ENCODE results near the gene ANKRD40CL.

Gene ANKRD40CL

DNA sequence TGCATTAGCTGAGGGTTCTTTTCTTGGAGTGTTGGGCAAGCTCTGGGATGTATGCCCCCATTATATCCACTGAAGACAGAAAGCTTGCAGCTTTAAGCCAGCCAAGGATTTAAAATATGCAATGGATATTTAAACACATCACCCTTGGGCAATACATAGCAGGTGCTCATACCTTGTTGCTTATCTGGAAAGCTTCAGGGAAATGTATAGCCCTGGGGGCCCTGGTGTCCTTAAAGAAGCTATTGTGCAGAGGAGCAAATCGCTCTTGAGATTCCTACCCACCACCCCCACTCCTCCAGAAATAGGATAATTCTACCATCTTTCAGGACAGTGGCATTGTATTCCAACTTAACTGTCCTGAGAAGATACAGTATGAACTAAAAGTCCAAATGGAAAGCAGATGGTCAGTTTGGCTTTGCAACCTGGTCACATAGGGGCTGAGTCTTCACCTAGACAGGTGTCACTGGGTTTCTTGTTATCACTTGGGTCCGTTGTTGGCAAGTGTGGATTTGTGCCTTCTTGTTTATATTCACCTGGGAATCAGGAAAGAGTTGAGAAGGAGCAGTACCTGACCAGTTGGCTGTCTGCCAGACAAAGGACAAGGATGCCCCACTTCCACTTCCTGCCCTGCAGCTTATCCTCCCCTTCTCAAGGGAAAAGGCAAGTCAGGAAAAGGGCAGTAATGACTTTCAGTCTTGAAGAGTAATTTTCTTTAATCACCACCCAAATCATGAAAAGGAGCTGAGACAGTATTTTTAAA, 3.4 kb downstream of the ANKRD40CL start:
- DNase-seq (ENCODE audit: low read depth, low spot score): no peak
- H3K4me3 ChIP-seq (ENCODE audit: low read depth, low read length): no peak overlapping the region
- TF ChIP-seq, protein P1, sequence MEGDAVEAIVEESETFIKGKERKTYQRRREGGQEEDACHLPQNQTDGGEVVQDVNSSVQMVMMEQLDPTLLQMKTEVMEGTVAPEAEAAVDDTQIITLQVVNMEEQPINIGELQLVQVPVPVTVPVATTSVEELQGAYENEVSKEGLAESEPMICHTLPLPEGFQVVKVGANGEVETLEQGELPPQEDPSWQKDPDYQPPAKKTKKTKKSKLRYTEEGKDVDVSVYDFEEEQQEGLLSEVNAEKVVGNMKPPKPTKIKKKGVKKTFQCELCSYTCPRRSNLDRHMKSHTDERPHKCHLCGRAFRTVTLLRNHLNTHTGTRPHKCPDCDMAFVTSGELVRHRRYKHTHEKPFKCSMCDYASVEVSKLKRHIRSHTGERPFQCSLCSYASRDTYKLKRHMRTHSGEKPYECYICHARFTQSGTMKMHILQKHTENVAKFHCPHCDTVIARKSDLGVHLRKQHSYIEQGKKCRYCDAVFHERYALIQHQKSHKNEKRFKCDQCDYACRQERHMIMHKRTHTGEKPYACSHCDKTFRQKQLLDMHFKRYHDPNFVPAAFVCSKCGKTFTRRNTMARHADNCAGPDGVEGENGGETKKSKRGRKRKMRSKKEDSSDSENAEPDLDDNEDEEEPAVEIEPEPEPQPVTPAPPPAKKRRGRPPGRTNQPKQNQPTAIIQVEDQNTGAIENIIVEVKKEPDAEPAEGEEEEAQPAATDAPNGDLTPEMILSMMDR (IDR thresholded peaks at IDR 0.05; ENCODE audit: insufficient read depth, low read length, missing control alignments): no peak
- CTCF ChIA-PET: interaction anchor here (0.7 to 5.0 kb wide), 9 partner anchors 15 to 282 kb away, joined by 3 to 38 read pairs (median 3); no protein-coding TSS in a partner anchor
- POLR2A ChIA-PET: interaction anchor here (0.7 to 1.5 kb wide), 4 partner anchors 9 to 103 kb away, joined by 3 to 4 read pairs (median 3); partner anchors contain the start of genes ANKRD40 and TOB1

DNA sequence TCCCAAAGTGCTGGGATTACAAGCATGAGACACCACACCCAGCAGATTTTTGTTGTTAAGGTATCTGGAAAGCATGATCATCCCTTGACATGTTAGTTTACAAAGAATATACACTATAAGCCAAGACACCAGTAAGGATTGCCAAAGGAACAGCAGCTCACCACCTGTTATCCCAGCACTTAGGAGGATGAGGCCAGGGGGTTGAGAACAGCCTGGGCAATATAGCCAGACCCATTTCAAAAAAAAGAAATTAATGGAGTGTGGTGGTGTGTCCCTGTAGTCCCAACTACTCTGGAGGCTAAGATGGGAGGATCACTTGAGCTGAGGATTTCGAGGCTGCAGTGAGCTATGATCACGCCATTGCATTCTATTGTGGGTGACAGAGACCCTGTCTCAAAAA, 5.1 kb downstream of the ANKRD40CL start:
- ChIA-PET CTCF (interaction anchor here (1.0 to 5.0 kb wide), 6 partner anchors 21 to 280 kb away, joined by 3 to 38 read pairs (median 4); partner anchors contain the start of gene SPATA20), POLR2A (no interaction called here)
- H3K4me3 ChIP-seq (ENCODE audit: low read depth, low read length): no peak overlapping the region
- DNase-seq (ENCODE audit: low read depth, low spot score): no peak
- TF ChIP-seq, protein P1 (IDR thresholded peaks at IDR 0.05; ENCODE audit: insufficient read depth, low read length, missing control alignments): no peak

DNA sequence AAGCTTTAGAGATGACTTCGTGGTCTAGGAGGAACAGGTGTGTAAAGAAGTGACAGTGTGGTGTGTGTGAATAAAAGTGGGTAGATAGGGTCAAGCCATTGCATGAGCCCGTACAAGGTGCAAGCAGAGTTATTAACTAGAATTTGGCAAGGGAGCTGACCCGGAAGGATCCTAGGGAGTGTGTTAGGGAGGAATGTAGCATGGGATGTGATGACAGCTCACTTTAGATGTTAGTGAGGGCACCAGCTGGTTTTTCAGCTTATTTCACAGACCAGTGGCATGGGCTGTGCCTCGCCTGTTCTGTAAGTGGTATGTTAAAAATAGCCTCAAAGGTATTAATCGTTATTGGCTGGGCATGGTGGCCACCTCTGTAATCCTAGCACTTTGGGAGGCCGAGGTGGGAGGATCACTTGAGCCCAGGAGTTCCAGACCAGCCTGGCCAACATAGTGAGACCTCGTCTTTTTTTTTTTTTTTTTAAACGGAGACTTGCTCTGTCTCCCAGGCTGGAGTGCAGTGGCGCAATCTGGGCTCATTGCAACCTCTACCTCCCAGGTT, 8.3 kb downstream of the ANKRD40CL start:
- ChIA-PET POLR2A (no interaction called here), CTCF (interaction anchor here (1.1 to 1.3 kb wide), 2 partner anchors 24 to 209 kb away, joined by 3 to 6 read pairs; no protein-coding TSS in a partner anchor)
- H3K4me3 ChIP-seq (ENCODE audit: low read depth, low read length): no peak overlapping the region
- no peak for DNase-seq (ENCODE audit: low read depth, low spot score)
- TF ChIP-seq, protein P1 (IDR thresholded peaks at IDR 0.05; ENCODE audit: insufficient read depth, low read length, missing control alignments): no peak

DNA sequence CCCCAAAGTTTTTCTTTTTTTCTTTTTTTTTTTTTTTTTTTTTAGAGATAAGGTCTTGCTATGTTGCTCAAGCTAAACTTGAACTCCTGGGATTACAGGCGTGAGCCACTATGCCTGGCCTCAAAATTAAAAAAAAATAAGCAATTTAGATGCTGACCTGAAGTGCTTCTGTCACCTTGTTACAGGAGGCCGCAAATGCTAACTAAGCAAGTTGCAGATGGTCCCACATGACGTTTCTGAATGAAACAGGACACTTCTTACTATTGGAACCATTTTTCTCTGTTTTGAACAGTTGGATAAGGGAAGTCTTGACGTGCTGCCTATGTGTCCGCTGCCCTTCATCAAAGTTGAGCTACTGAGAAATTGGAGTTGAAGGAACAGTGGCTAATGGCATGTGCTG, 8.8 kb downstream of the ANKRD40CL start:
- DNase-seq (ENCODE audit: low read depth, low spot score): no peak
- POLR2A ChIA-PET: no interaction called here
- TF ChIP-seq, protein P1 (IDR thresholded peaks at IDR 0.05; ENCODE audit: insufficient read depth, low read length, missing control alignments): no peak
- no peak overlapping the region for H3K4me3 ChIP-seq (ENCODE audit: low read depth, low read length)
- CTCF ChIA-PET: interaction anchor here (1.1 to 1.3 kb wide), 2 partner anchors 24 to 208 kb away, joined by 3 to 6 read pairs; no protein-coding TSS in a partner anchor

DNA sequence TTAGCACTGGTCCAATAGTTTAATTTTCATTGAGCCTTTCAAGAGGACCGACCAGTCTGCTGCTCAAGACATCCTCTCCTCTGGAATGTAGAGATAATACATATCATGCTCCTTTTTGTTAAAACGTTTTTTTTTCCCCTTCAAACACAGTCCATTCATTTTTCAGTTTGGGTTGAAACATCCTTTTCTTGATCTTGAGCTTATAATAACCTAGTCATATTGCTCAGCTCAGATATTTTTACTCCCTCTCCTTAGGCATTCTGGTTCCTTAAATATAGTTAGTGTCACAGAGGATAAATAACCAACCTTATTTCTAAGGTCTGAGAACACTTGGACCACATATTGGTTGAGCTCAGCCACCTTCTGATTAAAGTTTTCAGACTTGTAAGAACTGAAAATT, 12.8 kb downstream of the ANKRD40CL start:
- no peak for DNase-seq (ENCODE audit: low read depth, low spot score)
- ChIA-PET POLR2A (no interaction called here), CTCF (interaction anchor here (1.2 kb wide), 1 partner anchor 272 kb away, joined by 3 read pairs; no protein-coding TSS in a partner anchor)
- TF ChIP-seq, protein P1 (IDR thresholded peaks at IDR 0.05; ENCODE audit: insufficient read depth, low read length, missing control alignments): no peak
- H3K4me3 ChIP-seq (ENCODE audit: low read depth, low read length): no peak overlapping the region

DNA sequence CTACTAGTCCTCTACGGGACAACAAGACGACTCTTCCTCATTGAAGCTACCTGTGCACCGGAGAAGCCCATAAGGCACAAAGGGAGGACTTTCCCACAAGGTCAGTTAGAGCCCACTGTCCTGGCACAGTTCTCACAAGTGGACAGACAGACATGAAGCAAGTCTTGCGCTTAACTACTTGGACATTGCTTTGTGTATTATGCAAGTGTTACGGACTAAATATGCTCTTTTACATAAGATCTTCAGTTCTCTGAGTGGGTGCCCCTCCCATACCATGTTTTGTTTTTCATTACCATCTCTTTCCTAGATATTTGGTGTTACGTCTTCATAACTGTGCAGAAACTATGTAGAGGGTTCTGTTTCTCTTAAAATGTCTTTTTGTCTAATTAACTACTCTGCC, 18.1 kb downstream of the ANKRD40CL start:
- H3K4me3 ChIP-seq (ENCODE audit: low read depth, low read length): no peak overlapping the region
- DNase-seq (ENCODE audit: low read depth, low spot score): no peak
- CTCF ChIA-PET: interaction anchor here (1.4 kb wide), 1 partner anchor 34 kb away, joined by 4 read pairs; no protein-coding TSS in a partner anchor
- POLR2A ChIA-PET: no interaction called here
- TF ChIP-seq, protein P1 (IDR thresholded peaks at IDR 0.05; ENCODE audit: insufficient read depth, low read length, missing control alignments): no peak

Measured in AG04449 (cell line).